H9 (cell line): ENCODE data around the gene TTYH2. TPM values are rescaled to one million over a fixed set of nuclear protein-coding genes. Genes with fewer than 3 reads are reported as not detected.

Experiments used
- DNase-seq: peaks from one replicate; pipeline ENCODE4 v3.0.0-alpha.2; 2017
- H2AFZ ChIP-seq: one replicate; pipeline ENCODE4 v1.6.1; 2013; ENCODE audit warnings: mild to moderate bottlenecking, low read length, control low read depth, moderate library complexity
- H2AK5ac ChIP-seq: 2 replicates; pipeline ENCODE4 v1.6.1; 2013; ENCODE audit warnings: low read length, control low read depth, mixed read lengths; ENCODE audit not compliant: insufficient read length
- H2BK120ac ChIP-seq: one replicate; pipeline ENCODE4 v1.6.1; 2013; ENCODE audit warnings: low read depth, mild to moderate bottlenecking, low read length, control low read depth, inconsistent platforms; ENCODE audit not compliant: poor library complexity, severe bottlenecking
- H2BK12ac ChIP-seq: 2 replicates; pipeline ENCODE4 v1.6.1; 2013; ENCODE audit warnings: low read length, control low read depth, mixed read lengths, low read depth; ENCODE audit not compliant: insufficient read length
- H2BK15ac ChIP-seq: 2 replicates; pipeline ENCODE4 v1.6.1; 2013; ENCODE audit warnings: low read depth, low read length, control low read depth
- H2BK20ac ChIP-seq: one replicate; pipeline ENCODE4 v1.6.1; 2013; ENCODE audit warnings: low read depth, mild to moderate bottlenecking, low read length, control low read depth, inconsistent platforms; ENCODE audit not compliant: poor library complexity, severe bottlenecking
- H2BK5ac ChIP-seq: 2 replicates; pipeline ENCODE4 v1.6.1; 2013; ENCODE audit warnings: low read length, control low read depth, mixed read lengths; ENCODE audit not compliant: insufficient read length
- H3K14ac ChIP-seq: 2 replicates; pipeline ENCODE4 v1.6.1; 2013; ENCODE audit warnings: low read length, control low read depth; ENCODE audit not compliant: insufficient read depth
- H3K18ac ChIP-seq: 2 replicates; pipeline ENCODE4 v1.6.1; 2013; ENCODE audit warnings: low read depth, mild to moderate bottlenecking, mixed read lengths, low read length, control low read depth; ENCODE audit not compliant: insufficient read length
- H3K23ac ChIP-seq: 2 replicates; pipeline ENCODE4 v1.6.1; 2013; ENCODE audit warnings: low read length, control low read depth, mixed read lengths, low read depth; ENCODE audit not compliant: insufficient read length
- H3K23me2 ChIP-seq: 2 replicates; pipeline ENCODE4 v1.6.1; 2013; ENCODE audit warnings: low read depth, mild to moderate bottlenecking, mixed read lengths, low read length, control low read depth; ENCODE audit not compliant: insufficient read length, poor library complexity, severe bottlenecking
- H3K27ac ChIP-seq: 2 replicates; pipeline ENCODE4 v1.5.1; 2013; ENCODE audit warnings: low read length, control low read depth, mixed read lengths, low read depth; ENCODE audit not compliant: insufficient read length
- H3K27me3 ChIP-seq: 2 replicates; pipeline ENCODE4 v1.6.1; 2013; ENCODE audit warnings: low read length, control low read depth, inconsistent platforms; ENCODE audit not compliant: insufficient read depth
- H3K4ac ChIP-seq: 2 replicates; pipeline ENCODE4 v1.6.1; 2013; ENCODE audit warnings: low read depth, mild to moderate bottlenecking, control low read depth, inconsistent platforms, low read length, moderate library complexity
- H3K4me1 ChIP-seq: 2 replicates; pipeline ENCODE4 v1.6.1; 2013; ENCODE audit warnings: low read length, control low read depth, inconsistent platforms; ENCODE audit not compliant: insufficient read depth
- H3K4me2 ChIP-seq: 2 replicates; pipeline ENCODE4 v1.6.1; 2013; ENCODE audit warnings: low read length, control low read depth, mixed read lengths; ENCODE audit not compliant: insufficient read length, insufficient read depth
- H3K56ac ChIP-seq: 2 replicates; pipeline ENCODE4 v1.6.1; 2013; ENCODE audit warnings: low read depth, mild to moderate bottlenecking, mixed read lengths, low read length, control low read depth; ENCODE audit not compliant: insufficient read length
- H3K79me1 ChIP-seq: 2 replicates; pipeline ENCODE4 v1.6.1; 2013; ENCODE audit warnings: low read depth, mild to moderate bottlenecking, moderate library complexity, low read length, control low read depth, inconsistent platforms; ENCODE audit not compliant: insufficient read depth, poor library complexity, severe bottlenecking
- H3K79me2 ChIP-seq: 2 replicates; pipeline ENCODE4 v1.6.1; 2013; ENCODE audit warnings: low read length, control low read depth, inconsistent platforms; ENCODE audit not compliant: insufficient read depth
- H3K9ac ChIP-seq: 2 replicates; pipeline ENCODE4 v1.6.1; 2013; ENCODE audit warnings: low read length, control low read depth, mixed read lengths; ENCODE audit not compliant: insufficient read length; ENCODE audit errors: extremely low read depth
- H3K9me3 ChIP-seq: one replicate; pipeline ENCODE4 v1.6.1; 2013; ENCODE audit warnings: low read depth, low read length, inconsistent platforms; ENCODE audit not compliant: control insufficient read depth
- H3T11ph ChIP-seq: one replicate; pipeline ENCODE4 v1.6.1; 2013; ENCODE audit warnings: mild to moderate bottlenecking, low read length, control low read depth, inconsistent platforms
- H4K20me1 ChIP-seq: one replicate; pipeline ENCODE4 v1.6.1; 2013; ENCODE audit not compliant: control insufficient read depth, insufficient read length, insufficient read depth
- H4K5ac ChIP-seq: 2 replicates; pipeline ENCODE4 v1.6.1; 2013; ENCODE audit warnings: low read depth, mild to moderate bottlenecking, mixed read lengths, low read length, control low read depth; ENCODE audit not compliant: insufficient read length
- H4K8ac ChIP-seq: replicated peaks from 2 replicates; pipeline ENCODE4 v1.6.1; 2013; ENCODE audit warnings: low read length, control low read depth, mixed read lengths, low read depth; ENCODE audit not compliant: insufficient read length
- H4K91ac ChIP-seq: 2 replicates; pipeline ENCODE4 v1.6.1; 2013; ENCODE audit warnings: low read depth, mild to moderate bottlenecking, moderate library complexity, mixed read lengths, low read length, control low read depth; ENCODE audit not compliant: insufficient read length
- H3K27ac Mint-ChIP-seq, 3 experiments: 2 replicates in 2 of 3; 3 replicates in 1 of 3; pipeline ENCODE4 v1.8.0; 2020 to 2021; ENCODE audit warnings: mixed read lengths in 3 of 3, mild to moderate bottlenecking in 1 of 3, moderate library complexity in 1 of 3
- H3K27me3 Mint-ChIP-seq: 2 replicates; pipeline ENCODE4 v1.8.0; 2021; ENCODE audit warnings: low read depth, mild to moderate bottlenecking, moderate library complexity, mixed read lengths
- H3K36me3 Mint-ChIP-seq, 3 experiments: 2 replicates in 2 of 3; 3 replicates in 1 of 3; pipeline ENCODE4 v1.8.0; 2020 to 2021; ENCODE audit warnings: low read depth in 3 of 3, mixed read lengths in 3 of 3; ENCODE audit not compliant: insufficient read depth in 1 of 3
- H3K4me1 Mint-ChIP-seq, 2 experiments: 2 replicates each; pipeline ENCODE4 v1.8.0; 2020; ENCODE audit warnings: mixed read lengths in 2 of 2
- H3K4me3 Mint-ChIP-seq, 2 experiments: 2 replicates in 1 of 2; 3 replicates in 1 of 2; pipeline ENCODE4 v1.8.0; 2020 to 2021; ENCODE audit warnings: mild to moderate bottlenecking in 2 of 2, mixed read lengths in 2 of 2, moderate library complexity in 1 of 2
- H3K9me3 Mint-ChIP-seq, 2 experiments: 2 replicates in 1 of 2; 3 replicates in 1 of 2; pipeline ENCODE4 v1.8.0; 2020; ENCODE audit warnings: mild to moderate bottlenecking in 2 of 2, mixed read lengths in 2 of 2, moderate library complexity in 1 of 2
- CTCF ChIP-seq: fragments of 200-600 bp; sonication (generic); conservative IDR thresholded peaks from 3 replicates; pipeline ENCODE4 v1.8.0; 2021; ENCODE audit warnings: antibody characterized with exemption, mild to moderate bottlenecking
- WGBS: extraction: QIAGEN DNeasy Blood & Tissue Kit; methylation state at CpG from one replicate; pipeline ENCODE4 v1.1.7; 2013; ENCODE audit warnings: missing lambda C conversion rate, low lambda C conversion rate, mixed read lengths; ENCODE audit not compliant: insufficient read length; ENCODE audit errors: extremely low coverage; 5-methylcytosine and 5-hydroxymethylcytosine counted together
- total RNA-seq: library from RNA; stranded (reverse); gene quantifications from 2 replicates; pipeline ENCODE4 v1.2.1, GENCODE V29; 2021

The TTYH2 gene
- total RNA-seq, 1 experiment from 2014 or later: 1.6 TPM

DNA sequence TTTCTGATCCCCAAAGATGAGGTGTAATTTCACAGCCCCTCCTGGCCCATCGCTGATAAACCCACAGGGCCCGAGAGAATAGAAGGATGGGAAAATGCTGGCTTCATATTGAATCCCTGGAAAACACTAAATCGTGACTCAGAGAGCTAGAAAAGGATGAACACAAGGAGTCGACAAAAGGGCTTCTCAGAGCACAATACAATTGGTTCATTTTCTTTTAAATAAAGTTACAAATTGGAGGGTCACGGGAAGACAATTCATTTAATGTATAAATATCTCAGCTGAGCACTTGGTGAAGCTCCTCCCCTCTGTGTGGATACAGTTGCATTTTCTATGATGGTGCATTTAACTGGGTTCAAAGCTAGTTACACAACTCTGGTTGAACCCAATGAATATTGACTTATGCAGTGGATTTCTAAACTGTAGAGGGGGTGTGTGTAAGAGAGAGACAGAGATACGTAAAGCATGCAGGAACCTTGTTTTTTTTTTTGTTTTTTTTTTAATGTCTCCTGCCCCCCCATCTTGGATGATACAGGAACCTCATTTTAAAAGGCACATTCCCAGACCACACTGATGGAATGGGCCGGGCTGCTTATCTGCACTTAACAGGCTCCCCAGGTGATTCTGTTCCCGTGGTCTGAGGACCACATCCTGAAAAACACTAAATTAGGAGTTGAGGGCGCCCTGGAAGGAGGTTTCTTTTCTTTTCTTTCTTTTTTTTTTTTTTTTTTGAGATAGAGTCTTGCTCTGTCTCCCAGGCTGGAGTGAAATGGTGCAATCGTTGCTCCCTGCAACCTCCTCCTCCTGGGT lies 14.1 kb downstream of the TTYH2 start:
- H3K4me2 ChIP-seq: no peak overlapping the region
- no peak overlapping the region for H2AFZ ChIP-seq
- H3K27ac ChIP-seq: no peak overlapping the region
- H3T11ph ChIP-seq: no peak overlapping the region
- no peaks in the 10 kb centered on the region for H3K27me3 ChIP-seq
- TF ChIP-seq CTCF: no peak
- H3K4ac ChIP-seq: no peak overlapping the region
- H4K91ac ChIP-seq: no peak overlapping the region
- H2BK15ac ChIP-seq: no peak overlapping the region
- Mint-ChIP-seq H3K4me1 (peaks cover 8 to 19% of the 10 kb centered on the region in 2 experiments), H3K36me3 (no peaks in the 10 kb centered on the region), H3K27ac (no peak overlapping the region), H3K4me3 (no peak overlapping the region), H3K27me3 (peaks cover 6% of the 10 kb centered on the region), H3K9me3 (no peaks in the 10 kb centered on the region)
- H4K5ac ChIP-seq: no peak overlapping the region
- no peak overlapping the region for H2AK5ac ChIP-seq
- no peaks in the 10 kb centered on the region for H3K79me2 ChIP-seq
- no peak overlapping the region for H3K23ac ChIP-seq
- no peak overlapping the region for H2BK120ac ChIP-seq
- H3K79me1 ChIP-seq: no peaks in the 10 kb centered on the region
- H4K20me1 ChIP-seq: no peaks in the 10 kb centered on the region
- H3K4me1 ChIP-seq: no peaks in the 10 kb centered on the region
- DNase-seq: no peak
- no peak overlapping the region for H2BK20ac ChIP-seq
- no peak overlapping the region for H3K9ac ChIP-seq
- no peaks in the 10 kb centered on the region for H3K23me2 ChIP-seq
- no peak overlapping the region for H3K14ac ChIP-seq
- no peaks in the 10 kb centered on the region for H3K9me3 ChIP-seq
- no peak overlapping the region for H4K8ac ChIP-seq
- no peak overlapping the region for H2BK12ac ChIP-seq
- H3K56ac ChIP-seq: no peak overlapping the region
- no peak overlapping the region for H2BK5ac ChIP-seq
- no peak overlapping the region for H3K18ac ChIP-seq
- WGBS: no CpG with 5 or more reads among the region's 10 CpGs
